Measurements from ENCODE around the gene DCXR.

DNA sequence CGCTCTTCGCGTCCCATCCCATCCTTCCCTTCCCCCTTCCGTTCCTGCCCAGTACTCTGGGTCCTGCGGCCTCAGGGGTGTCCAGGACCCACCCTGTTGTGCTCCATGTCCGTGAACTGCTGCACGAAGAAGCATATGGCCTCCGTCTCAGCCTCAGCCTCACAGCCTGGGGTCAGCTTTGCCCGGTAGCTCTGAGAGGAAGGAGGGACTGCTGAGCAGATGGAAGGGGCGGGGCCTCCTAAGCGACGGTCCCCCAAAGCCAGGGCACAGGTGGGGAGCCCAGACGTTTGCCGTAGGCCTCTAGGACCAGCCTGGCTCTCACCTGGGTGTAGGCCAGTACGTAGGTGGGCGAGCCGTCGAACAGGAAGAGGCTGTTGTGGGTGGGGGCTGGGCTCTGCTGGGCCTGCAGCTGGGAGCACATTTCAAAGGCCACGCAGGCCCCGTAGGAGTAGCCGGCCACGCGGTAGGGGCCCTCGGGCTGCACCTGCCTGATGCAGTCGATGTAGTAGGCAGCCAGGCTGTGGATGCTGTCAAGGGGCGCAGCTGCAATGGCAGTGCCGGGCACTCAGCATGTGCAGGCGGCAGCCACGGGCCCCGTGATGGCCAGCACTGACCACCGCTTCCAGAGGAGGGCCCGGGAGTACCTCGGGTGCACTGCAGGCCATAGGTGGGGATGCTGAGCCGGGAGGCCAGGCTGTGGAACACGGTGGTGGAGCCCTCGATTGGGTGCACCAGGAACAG, 42.7 kb upstream of the DCXR start:
- TF ChIP-seq POLR2A (IDR thresholded peaks at IDR 0.05; ENCODE audit: low read depth) (no peak), POLR2AphosphoS5 (IDR thresholded peaks at IDR 0.05) (no peak)
